H1 (cell line): Measurements from ENCODE around the gene JAK2. TPM values are rescaled to one million over a fixed set of nuclear protein-coding genes. Genes with fewer than 3 reads are reported as not detected.

Experiments used
- CTCF ChIA-PET: fragments of 300-600 bp; sonication (Branson Sonifier 250); formaldehyde crosslinking; loops from one replicate; lab custom pipeline; 2021; ENCODE audit not compliant: partially characterized antibody; lab: Charles Lee
- POLR2A ChIA-PET: fragments of 300-600 bp; sonication (Branson Sonifier 250); formaldehyde crosslinking; loops from one replicate; lab custom pipeline; 2021; ENCODE audit warnings: inconsistent platforms; ENCODE audit not compliant: partially characterized antibody; lab: Charles Lee
- DNase-seq, 2 experiments: peaks; one replicate each; pipeline versions ENCODE4 v3.0.0 to v3.0.0-alpha.2; 2010 to 2022; ENCODE audit warnings: low spot score in 2 of 2, low read depth in 1 of 2, mixed read lengths in 1 of 2
- FAIRE-seq: peaks from 2 replicates; lab custom pipeline; 2011; peaks lifted over from hg19 to GRCh38; lab: Jason Lieb, UNC
- H2AFZ ChIP-seq: 2 replicates; pipeline ENCODE4 v1.8.1; 2012; ENCODE audit warnings: low read length, inconsistent platforms
- H2AK5ac ChIP-seq: 2 replicates; pipeline ENCODE4 v1.6.1; 2013; ENCODE audit warnings: low read depth, low read length
- H2BK120ac ChIP-seq: replicated peaks from 2 replicates; pipeline ENCODE3; 2013; ENCODE audit warnings: low read depth, low read length, inconsistent platforms
- H2BK12ac ChIP-seq: 2 replicates; pipeline ENCODE4 v1.6.1; 2013; ENCODE audit warnings: low read depth, low read length
- H2BK15ac ChIP-seq: 2 replicates; pipeline ENCODE4 v1.6.1; 2013; ENCODE audit warnings: low read length
- H2BK20ac ChIP-seq: 2 replicates; pipeline ENCODE4 v1.6.1; 2013; ENCODE audit warnings: low read length
- H2BK5ac ChIP-seq: 2 replicates; pipeline ENCODE4 v1.6.1; 2013; ENCODE audit warnings: low read depth, low read length
- H3K14ac ChIP-seq: 2 replicates; pipeline ENCODE4 v1.6.1; 2013; ENCODE audit warnings: inconsistent platforms; ENCODE audit not compliant: insufficient read length
- H3K18ac ChIP-seq: 2 replicates; pipeline ENCODE4 v1.6.1; 2013; ENCODE audit warnings: low read length; ENCODE audit errors: extremely low read depth
- H3K23ac ChIP-seq: 2 replicates; pipeline ENCODE4 v1.6.1; 2013; ENCODE audit warnings: inconsistent platforms; ENCODE audit not compliant: insufficient read length
- H3K23me2 ChIP-seq: 2 replicates; pipeline ENCODE4 v1.6.1; 2013; ENCODE audit warnings: low read depth, low read length
- H3K27ac ChIP-seq: 2 replicates; pipeline ENCODE4 v1.6.1; 2011; ENCODE audit warnings: low read depth, low read length, inconsistent platforms
- H3K27me3 ChIP-seq, 4 experiments: replicated peaks in 1 of 4; 1 replicate in 1 of 4; 2 replicates in 3 of 4; pipeline versions ENCODE4 v1.6.1 to v1.8.1; 2011 to 2013; ENCODE audit warnings: low read length in 3 of 4, mild to moderate bottlenecking in 3 of 4, inconsistent platforms in 2 of 4, mixed read lengths in 2 of 4, moderate library complexity in 1 of 4; ENCODE audit not compliant: control insufficient read depth in 3 of 4, insufficient read depth in 3 of 4; ENCODE audit errors: extremely low read depth in 1 of 4
- H3K36me3 ChIP-seq, 4 experiments: 2 replicates each; pipeline versions ENCODE4 v1.6.1 to v1.8.1; 2011 to 2013; ENCODE audit warnings: mild to moderate bottlenecking in 4 of 4, low read length in 3 of 4, moderate library complexity in 2 of 4, control low read depth in 1 of 4, inconsistent platforms in 1 of 4; ENCODE audit not compliant: insufficient read depth in 4 of 4, control insufficient read depth in 2 of 4
- H3K4ac ChIP-seq: replicated peaks from 2 replicates; pipeline ENCODE3; 2013; ENCODE audit warnings: low read length, low read depth, mixed read lengths, inconsistent platforms; ENCODE audit not compliant: insufficient read length
- H3K4me1 ChIP-seq, 4 experiments: replicated peaks in 1 of 4; 1 replicate in 1 of 4; 2 replicates in 3 of 4; pipeline versions ENCODE4 v1.6.1 to v1.8.1; 2011 to 2013; ENCODE audit warnings: low read length in 3 of 4, inconsistent platforms in 2 of 4, mixed read lengths in 1 of 4; ENCODE audit not compliant: insufficient read depth in 4 of 4, control insufficient read depth in 3 of 4
- H3K4me2 ChIP-seq, 2 experiments: 2 replicates each; pipeline versions ENCODE4 v1.6.1 to v1.8.1; 2011 to 2013; ENCODE audit warnings: low read depth in 2 of 2, low read length in 2 of 2, control low read depth in 1 of 2, inconsistent platforms in 1 of 2, mild to moderate bottlenecking in 1 of 2; ENCODE audit not compliant: insufficient read depth in 1 of 2
- H3K4me3 ChIP-seq, 4 experiments: fragments of 200-600, 300-600 bp in 1 of 4; sonication (generic), shearing (Covaris generic), sonication (Bioruptor Twin) in 1 of 4; 2 replicates each; pipeline versions ENCODE4 v1.5.1 to v1.8.1; 2011 to 2016; ENCODE audit warnings: low read length in 4 of 4, low read depth in 3 of 4, control low read depth in 2 of 4, inconsistent platforms in 2 of 4, mild to moderate bottlenecking in 2 of 4, mixed read lengths in 1 of 4, moderate library complexity in 1 of 4; ENCODE audit not compliant: insufficient read depth in 2 of 4; ENCODE audit errors: extremely low read depth in 1 of 4
- H3K56ac ChIP-seq: replicated peaks from 2 replicates; pipeline ENCODE3; 2013; ENCODE audit warnings: low read depth, mild to moderate bottlenecking, mixed read lengths, low read length, inconsistent platforms; ENCODE audit not compliant: insufficient read length
- H3K79me1 ChIP-seq: 2 replicates; pipeline ENCODE4 v1.6.1; 2013; ENCODE audit warnings: low read depth, low read length, control low read depth
- H3K79me2 ChIP-seq, 2 experiments: 2 replicates each; pipeline versions ENCODE4 v1.6.1 to v1.8.1; 2012 to 2013; ENCODE audit warnings: low read length in 2 of 2, mild to moderate bottlenecking in 2 of 2, inconsistent platforms in 1 of 2; ENCODE audit not compliant: insufficient read depth in 2 of 2, control insufficient read depth in 1 of 2
- H3K9ac ChIP-seq, 4 experiments: replicated peaks in 1 of 4; 1 replicate in 1 of 4; 2 replicates in 3 of 4; pipeline versions ENCODE4 v1.6.1 to v1.8.1; 2011 to 2013; ENCODE audit warnings: low read depth in 3 of 4, low read length in 3 of 4, control low read depth in 2 of 4, mild to moderate bottlenecking in 2 of 4, moderate library complexity in 2 of 4, inconsistent platforms in 1 of 4; ENCODE audit errors: extremely low read depth in 1 of 4
- H3K9me3 ChIP-seq, 2 experiments: 2 replicates each; pipeline versions ENCODE4 v1.6.1 to v1.8.1; 2012 to 2013; ENCODE audit warnings: mild to moderate bottlenecking in 2 of 2, moderate library complexity in 2 of 2, control low read depth in 1 of 2, inconsistent platforms in 1 of 2, low read depth in 1 of 2, low read length in 1 of 2, mixed read lengths in 1 of 2; ENCODE audit not compliant: insufficient read depth in 2 of 2
- H4K20me1 ChIP-seq, 2 experiments: replicated peaks in 1 of 2; 2 replicates each; pipeline versions ENCODE3 to v1.8.1; 2011 to 2013; ENCODE audit warnings: inconsistent platforms in 2 of 2, low read length in 2 of 2, mild to moderate bottlenecking in 1 of 2; ENCODE audit not compliant: insufficient read depth in 2 of 2, control insufficient read depth in 1 of 2
- H4K5ac ChIP-seq: 2 replicates; pipeline ENCODE4 v1.6.1; 2013; ENCODE audit warnings: low read length, low read depth, mixed read lengths, inconsistent platforms; ENCODE audit not compliant: insufficient read length
- H4K8ac ChIP-seq: 2 replicates; pipeline ENCODE4 v1.8.0; 2013; ENCODE audit warnings: mild to moderate bottlenecking, moderate library complexity, low read length, inconsistent platforms; ENCODE audit not compliant: insufficient read depth; ENCODE audit errors: extremely low read depth
- H4K91ac ChIP-seq: replicated peaks from 2 replicates; pipeline ENCODE3; 2013; ENCODE audit warnings: low read length, mixed read lengths, inconsistent platforms; ENCODE audit not compliant: insufficient read length
- HDAC6 ChIP-seq: IDR thresholded peaks from one replicate; pipeline ENCODE4 v1.7.1; 2012; ENCODE audit warnings: low read depth, mild to moderate bottlenecking, inconsistent platforms, low read length, moderate library complexity
- KDM5A ChIP-seq: fragments of 200-600 bp; IDR thresholded peaks from 2 replicates; pipeline ENCODE4 v1.7.1; 2012; ENCODE audit warnings: mild to moderate bottlenecking, low read length, inconsistent platforms, mixed read lengths
- RNF2 ChIP-seq: fragments of 200-900, 300-1000 bp; sonication (generic); IDR thresholded peaks from 2 replicates; pipeline ENCODE4 v1.7.1; 2016; ENCODE audit warnings: borderline replicate concordance, low read depth, mild to moderate bottlenecking, antibody characterized with exemption, low read length; ENCODE audit not compliant: poor library complexity, severe bottlenecking; ENCODE audit errors: missing control alignments
- SP4 ChIP-seq: IDR thresholded peaks from 2 replicates; pipeline ENCODE4 v1.6.1; 2012; ENCODE audit warnings: low read length, inconsistent platforms
- SRF ChIP-seq: IDR thresholded peaks from 2 replicates; pipeline ENCODE4 v1.6.1; 2011; ENCODE audit warnings: mild to moderate bottlenecking, low read depth, low read length, moderate library complexity
- TAF7 ChIP-seq: optimal IDR thresholded peaks from 2 replicates; pipeline ENCODE3; 2011; ENCODE audit warnings: low read depth, mild to moderate bottlenecking, inconsistent platforms, low read length, moderate library complexity, borderline replicate concordance
- WGBS, 2 experiments: shearing (Covaris generic) in 1 of 2; methylation state at CpG; one replicate each; pipeline versions ENCODE4 v1.1.6 to v1.1.7; 2013 to 2015; ENCODE audit warnings: low lambda C conversion rate in 2 of 2, mixed read lengths in 2 of 2, inconsistent platforms in 1 of 2, low coverage in 1 of 2, missing lambda C conversion rate in 1 of 2; ENCODE audit not compliant: insufficient replicate concordance in 2 of 2, insufficient coverage in 1 of 2, insufficient read length in 1 of 2; ENCODE audit errors: extremely low coverage in 1 of 2, missing lambda C conversion rate in 1 of 2; 5-methylcytosine and 5-hydroxymethylcytosine counted together
- polyA plus RNA-seq, 7 experiments: library from polyadenylated mRNA; depleted of rRNA in 3 of 7; stranded (reverse) in 5 of 7; unstranded in 2 of 7; fragments of >200 nt in 5 of 7; fragments of 200-250 nt in 2 of 7; gene quantifications; 1 replicate in 5 of 7; 2 replicates in 1 of 7; 4 replicates in 1 of 7; pipeline versions ENCODE4 v1.2.1 to v1.2.3, GENCODE V29; 2011 to 2013; ENCODE audit warnings: missing spikeins in 2 of 7, mixed read lengths in 2 of 7
- total RNA-seq: library from RNA; stranded (reverse); fragmentation: NEBNext Ultra II Directional; extraction: Animal tissue kit (Norgen Biotek cat#: 25700); gene quantifications from 2 replicates; pipeline ENCODE4 v1.2.1, GENCODE V29; 2021

JAK2 gene
- total and polyA plus RNA-seq, 2 of the 8 experiments (the other 6 are each of a cell fraction or from before 2014, with no cell fraction given): 0.50 to 2.1 TPM

- H3K27ac ChIP-seq: no peak overlapping the region
- H3K56ac ChIP-seq: no peak overlapping the region
- H3K27me3 ChIP-seq: no peaks in the 10 kb centered on the region
- no peak overlapping the region for H2BK120ac ChIP-seq
- H3K4ac ChIP-seq: no peak overlapping the region
- H3K18ac ChIP-seq: no peak overlapping the region
- no peaks in the 10 kb centered on the region for H3K79me2 ChIP-seq
- H3K9ac ChIP-seq: no peak overlapping the region
- no peak overlapping the region for H2BK20ac ChIP-seq
- no peak overlapping the region for H2AFZ ChIP-seq
- H3K4me3 ChIP-seq: no peak overlapping the region
- H3K23ac ChIP-seq: no peak overlapping the region
- H2AK5ac ChIP-seq: no peak overlapping the region
- FAIRE-seq (no peak), DNase-seq (no peak)
- no peak overlapping the region for H4K8ac ChIP-seq
- no peaks in the 10 kb centered on the region for H3K36me3 ChIP-seq
- no peak overlapping the region for H4K91ac ChIP-seq
- no peak overlapping the region for H3K4me2 ChIP-seq
- 72% methylated on average over 3 of the region's 3 CpGs; no CpG with 5 or more reads in 1 of the 2 experiments for WGBS, 2 experiments
- peaks cover 0 to 5% of the 10 kb centered on the region in 2 experiments; a peak in 3 of 4 replicates for H3K9me3 ChIP-seq
- H3K79me1 ChIP-seq: no peaks in the 10 kb centered on the region
- no peaks in the 10 kb centered on the region for H3K23me2 ChIP-seq
- H2BK12ac ChIP-seq: no peak overlapping the region
- ChIA-PET POLR2A (no interaction called here), CTCF (no interaction called here)
- H2BK5ac ChIP-seq: no peak overlapping the region
- no peak overlapping the region for H3K14ac ChIP-seq
- no peaks in the 10 kb centered on the region for H4K20me1 ChIP-seq
- H2BK15ac ChIP-seq: no peak overlapping the region
- H3K4me1 ChIP-seq: no peaks in the 10 kb centered on the region
- no peak overlapping the region for H4K5ac ChIP-seq
- TF ChIP-seq SRF (no peak), HDAC6 (no peak), RNF2 (no peak), SP4 (no peak), TAF7 (no peak), KDM5A (no peak)
Observed at GRCh38 chr9:5099466-5099865, 114.4 kb downstream of the JAK2 start.
